HL-60 (cell line): ENCODE results near the gene SH3RF2.

ENCODE experiments used
- DNase-seq, 2 experiments: peaks; one replicate each; pipeline ENCODE4 v3.0.0-alpha.2; 2010 to 2020; ENCODE audit warnings: low read depth in 1 of 2, low spot score in 1 of 2
- H3K27ac ChIP-seq: fragments of 250-450 bp; sonication (Bioruptor Pico); replicated peaks from 2 replicates; pipeline ENCODE4 v1.5.1; 2020; ENCODE audit warnings: mild to moderate bottlenecking, moderate library complexity
- H3K27me3 ChIP-seq: fragments of 250-450 bp; sonication (Bioruptor Pico); 2 replicates; pipeline ENCODE4 v1.5.1; 2021; ENCODE audit warnings: mild to moderate bottlenecking, moderate library complexity; ENCODE audit not compliant: insufficient read depth, poor library complexity, severe bottlenecking
- H3K4me3 ChIP-seq: replicated peaks from 2 replicates; pipeline ENCODE4 v1.5.1; 2011; ENCODE audit warnings: mild to moderate bottlenecking, control low read depth, low read length; ENCODE audit not compliant: insufficient read depth
- GABPA ChIP-seq: IDR thresholded peaks from 2 replicates; pipeline ENCODE4 v1.6.1; 2012; ENCODE audit warnings: low read depth
- POLR2AphosphoS5 ChIP-seq: IDR thresholded peaks from 2 replicates; pipeline ENCODE4 v1.6.1; 2012; ENCODE audit warnings: low read depth
- REST ChIP-seq: IDR thresholded peaks from 2 replicates; pipeline ENCODE4 v1.6.1; 2012; ENCODE audit warnings: low read depth; ENCODE audit not compliant: insufficient replicate concordance
- SPI1 ChIP-seq: IDR thresholded peaks from 2 replicates; pipeline ENCODE4 v1.6.1; 2012; ENCODE audit warnings: low read depth, mild to moderate bottlenecking, borderline replicate concordance
- TF ChIP-seq, protein P1 (sequence below): IDR thresholded peaks from one replicate; pipeline ENCODE4 v1.5.1; 2011; ENCODE audit warnings: low read length, control low read depth, inconsistent platforms; ENCODE audit not compliant: insufficient read depth

The SH3RF2 gene

GRCh38 chr5:145915970-145916638 is 20.3 kb upstream of the SH3RF2 start:
- no peak overlapping the region for H3K4me3 ChIP-seq
- TF ChIP-seq GABPA, result no peak
- TF ChIP-seq REST, result no peak
- TF ChIP-seq SPI1, result no peak
- TF ChIP-seq, protein P1, sequence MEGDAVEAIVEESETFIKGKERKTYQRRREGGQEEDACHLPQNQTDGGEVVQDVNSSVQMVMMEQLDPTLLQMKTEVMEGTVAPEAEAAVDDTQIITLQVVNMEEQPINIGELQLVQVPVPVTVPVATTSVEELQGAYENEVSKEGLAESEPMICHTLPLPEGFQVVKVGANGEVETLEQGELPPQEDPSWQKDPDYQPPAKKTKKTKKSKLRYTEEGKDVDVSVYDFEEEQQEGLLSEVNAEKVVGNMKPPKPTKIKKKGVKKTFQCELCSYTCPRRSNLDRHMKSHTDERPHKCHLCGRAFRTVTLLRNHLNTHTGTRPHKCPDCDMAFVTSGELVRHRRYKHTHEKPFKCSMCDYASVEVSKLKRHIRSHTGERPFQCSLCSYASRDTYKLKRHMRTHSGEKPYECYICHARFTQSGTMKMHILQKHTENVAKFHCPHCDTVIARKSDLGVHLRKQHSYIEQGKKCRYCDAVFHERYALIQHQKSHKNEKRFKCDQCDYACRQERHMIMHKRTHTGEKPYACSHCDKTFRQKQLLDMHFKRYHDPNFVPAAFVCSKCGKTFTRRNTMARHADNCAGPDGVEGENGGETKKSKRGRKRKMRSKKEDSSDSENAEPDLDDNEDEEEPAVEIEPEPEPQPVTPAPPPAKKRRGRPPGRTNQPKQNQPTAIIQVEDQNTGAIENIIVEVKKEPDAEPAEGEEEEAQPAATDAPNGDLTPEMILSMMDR, result no peak
- TF ChIP-seq POLR2AphosphoS5, result no peak
- H3K27ac ChIP-seq, result no peak overlapping the region
- no peak for DNase-seq
- H3K27me3 ChIP-seq, result no peaks in the 10 kb centered on the region

- no peak overlapping the region for H3K4me3 ChIP-seq
- no peak for DNase-seq
- TF ChIP-seq REST (no peak), SPI1 (no peak), GABPA (no peak), POLR2AphosphoS5 (no peak)
- TF ChIP-seq, protein P1, result no peak
- no peak overlapping the region for H3K27ac ChIP-seq
- H3K27me3 ChIP-seq, result no peaks in the 10 kb centered on the region
These were observed 19.1 kb upstream of the SH3RF2 start for GRCh38 chr5:145917288-145917687.

- H3K4me3 ChIP-seq, result no peak overlapping the region
- H3K27me3 ChIP-seq, result no peaks in the 10 kb centered on the region
- no peak for TF ChIP-seq REST
- TF ChIP-seq GABPA, result no peak
- TF ChIP-seq, protein P1, result no peak
- TF ChIP-seq POLR2AphosphoS5, result no peak
- TF ChIP-seq SPI1, result no peak
- H3K27ac ChIP-seq, result no peak overlapping the region
- DNase-seq, result no peak
These were observed 18.0 kb upstream of the SH3RF2 start for GRCh38 chr5:145918397-145918796.
